Fibroblast of lung (primary cell): ENCODE results near the gene TTC19. TPM values are rescaled to one million over a fixed set of nuclear protein-coding genes. Genes with fewer than 3 reads are reported as not detected.
A peak's percentile ranks its signal among the peaks of the same experiment; 100 is the strongest.

Experiments
- DNase-seq, 2 donors: peaks; one replicate each; pipeline versions ENCODE4 v3.0.0 to v3.0.0-alpha.2; 2010; ENCODE audit warnings: low read depth in 2 of 2
- H2AFZ ChIP-seq: 2 replicates; pipeline ENCODE4 v1.5.1; 2012; ENCODE audit warnings: low read length, control low read depth, inconsistent platforms
- H3K27ac ChIP-seq: 2 replicates; pipeline ENCODE4 v1.5.1; 2011; ENCODE audit warnings: low read length, control low read depth; ENCODE audit not compliant: insufficient read depth
- H3K27me3 ChIP-seq: 2 replicates; pipeline ENCODE4 v1.5.1; 2011; ENCODE audit warnings: mild to moderate bottlenecking, low read length; ENCODE audit not compliant: control insufficient read depth, insufficient read depth
- H3K36me3 ChIP-seq: 2 replicates; pipeline ENCODE4 v1.5.1; 2011; ENCODE audit warnings: low read length; ENCODE audit not compliant: control insufficient read depth, insufficient read depth
- H3K4me1 ChIP-seq: 2 replicates; pipeline ENCODE4 v1.5.1; 2011; ENCODE audit warnings: low read length; ENCODE audit not compliant: control insufficient read depth, insufficient read depth; ENCODE audit errors: extremely low read depth
- H3K4me2 ChIP-seq: 2 replicates; pipeline ENCODE4 v1.5.1; 2011; ENCODE audit warnings: low read length, control low read depth; ENCODE audit not compliant: insufficient read depth; ENCODE audit errors: extremely low read depth
- H3K4me3 ChIP-seq, 4 experiments: fragments of 200-600 bp in 1 of 4; sonication (generic) in 1 of 4; replicated peaks in 1 of 4; 2 replicates each; pipeline ENCODE4 v1.5.1; 2011 to 2016; ENCODE audit warnings: low read length in 4 of 4, low read depth in 3 of 4, mild to moderate bottlenecking in 3 of 4, control low read depth in 2 of 4, inconsistent platforms in 1 of 4, mixed read lengths in 1 of 4; ENCODE audit not compliant: insufficient read depth in 1 of 4; ENCODE audit errors: control extremely low read depth in 1 of 4
- H3K79me2 ChIP-seq: 2 replicates; pipeline ENCODE4 v1.5.1; 2012; ENCODE audit warnings: mild to moderate bottlenecking, low read length, inconsistent platforms; ENCODE audit not compliant: control insufficient read depth, insufficient read depth
- H3K9ac ChIP-seq: 2 replicates; pipeline ENCODE4 v1.5.1; 2011; ENCODE audit warnings: mild to moderate bottlenecking, low read length, control low read depth; ENCODE audit not compliant: insufficient read depth
- H3K9me3 ChIP-seq: 2 replicates; pipeline ENCODE4 v1.5.1; 2012; ENCODE audit warnings: low read depth, low read length; ENCODE audit not compliant: control insufficient read depth, insufficient read depth
- H4K20me1 ChIP-seq: 2 replicates; pipeline ENCODE4 v1.5.1; 2011; ENCODE audit warnings: low read length; ENCODE audit not compliant: control insufficient read depth, insufficient read depth; ENCODE audit errors: extremely low read depth
- EZH2 ChIP-seq: IDR thresholded peaks from 2 replicates; pipeline ENCODE4 v1.5.1; 2012; ENCODE audit warnings: low read length, control low read depth, mild to moderate bottlenecking; ENCODE audit errors: missing control alignments
- polyA plus RNA-seq, 2 donors: library from polyadenylated mRNA; depleted of rRNA in 1 of 2; stranded (reverse) in 1 of 2; unstranded in 1 of 2; fragments of >200 nt; gene quantifications; 2 replicates each; pipeline ENCODE4 v1.2.1, GENCODE V29; 2011 to 2012; ENCODE audit warnings: missing spikeins in 1 of 2
- total RNA-seq: library from RNA; depleted of rRNA; stranded (reverse); fragments of >200 nt; gene quantifications from 2 replicates; pipeline ENCODE4 v1.2.1, GENCODE V29; 2014
- TF ChIP-seq, protein P1 (sequence below), 2 donors: IDR thresholded peaks in 1 of 2; conservative IDR thresholded peaks in 1 of 2; 1 replicate in 1 of 2; 2 replicates in 1 of 2; pipeline ENCODE4 v1.5.1; 2011 to 2012; ENCODE audit warnings: low read length in 2 of 2, control low read depth in 1 of 2, inconsistent platforms in 1 of 2, low read depth in 1 of 2, mild to moderate bottlenecking in 1 of 2

The TTC19 gene
- total and polyA plus RNA-seq, 2 donors (not counting 1 experiment from before 2014, with no cell fraction given) = 4.2 to 23.0 TPM

DNA sequence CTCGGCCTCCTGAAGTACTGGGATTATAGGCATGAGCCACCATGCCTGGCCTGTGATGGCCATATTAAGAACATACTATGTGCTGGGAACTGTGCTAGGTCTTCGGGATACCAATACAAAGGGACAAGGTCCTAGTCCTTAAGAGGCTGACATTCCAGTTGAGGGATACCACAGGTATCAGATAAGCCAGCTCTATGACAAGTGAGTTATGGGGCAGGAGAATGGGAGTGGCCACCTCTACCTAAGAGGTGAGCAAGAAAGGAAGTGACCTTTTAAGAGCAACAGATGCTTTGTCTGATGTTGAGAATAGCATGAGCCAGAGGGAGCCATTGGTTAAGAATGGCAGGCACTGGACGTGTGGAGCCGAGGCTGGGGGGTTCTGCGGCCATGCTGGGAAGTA, 27.7 kb upstream of the TTC19 start:
- no peak for DNase-seq
- Histone ChIP-seq H3K9me3 (no peaks in the 10 kb centered on the region), H3K27ac (no peak overlapping the region), H3K36me3 (no peaks in the 10 kb centered on the region), H4K20me1 (no peaks in the 10 kb centered on the region), H3K4me3 (no peak overlapping the region), H3K4me2 (no peak overlapping the region), H3K4me1 (peaks cover 1% of the 10 kb centered on the region), H3K27me3 (no peaks in the 10 kb centered on the region), H3K79me2 (no peaks in the 10 kb centered on the region), H2AFZ (no peak overlapping the region), H3K9ac (no peak overlapping the region)
- no peak for TF ChIP-seq EZH2
- TF ChIP-seq, protein P1, sequence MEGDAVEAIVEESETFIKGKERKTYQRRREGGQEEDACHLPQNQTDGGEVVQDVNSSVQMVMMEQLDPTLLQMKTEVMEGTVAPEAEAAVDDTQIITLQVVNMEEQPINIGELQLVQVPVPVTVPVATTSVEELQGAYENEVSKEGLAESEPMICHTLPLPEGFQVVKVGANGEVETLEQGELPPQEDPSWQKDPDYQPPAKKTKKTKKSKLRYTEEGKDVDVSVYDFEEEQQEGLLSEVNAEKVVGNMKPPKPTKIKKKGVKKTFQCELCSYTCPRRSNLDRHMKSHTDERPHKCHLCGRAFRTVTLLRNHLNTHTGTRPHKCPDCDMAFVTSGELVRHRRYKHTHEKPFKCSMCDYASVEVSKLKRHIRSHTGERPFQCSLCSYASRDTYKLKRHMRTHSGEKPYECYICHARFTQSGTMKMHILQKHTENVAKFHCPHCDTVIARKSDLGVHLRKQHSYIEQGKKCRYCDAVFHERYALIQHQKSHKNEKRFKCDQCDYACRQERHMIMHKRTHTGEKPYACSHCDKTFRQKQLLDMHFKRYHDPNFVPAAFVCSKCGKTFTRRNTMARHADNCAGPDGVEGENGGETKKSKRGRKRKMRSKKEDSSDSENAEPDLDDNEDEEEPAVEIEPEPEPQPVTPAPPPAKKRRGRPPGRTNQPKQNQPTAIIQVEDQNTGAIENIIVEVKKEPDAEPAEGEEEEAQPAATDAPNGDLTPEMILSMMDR (conservative IDR thresholded peaks at IDR 0.05 in 1 of 2, IDR thresholded peaks at IDR 0.05 in 1 of 2; ENCODE audit: low read depth in 1 of 2, low read length in 2 of 2) = no peak

GRCh38 chr17:15972497-15972951, 27.1 kb upstream of the TTC19 start:
- no peak overlapping the region for H3K9ac ChIP-seq
- TF ChIP-seq, protein P1 (conservative IDR thresholded peaks at IDR 0.05 in 1 of 2, IDR thresholded peaks at IDR 0.05 in 1 of 2; ENCODE audit: low read depth in 1 of 2, low read length in 2 of 2) = no peak
- no peak for TF ChIP-seq EZH2
- no peaks in the 10 kb centered on the region for H3K27me3 ChIP-seq
- H3K79me2 ChIP-seq = no peaks in the 10 kb centered on the region
- H4K20me1 ChIP-seq = no peaks in the 10 kb centered on the region
- no peak for DNase-seq
- H3K27ac ChIP-seq = no peak overlapping the region
- no peaks in the 10 kb centered on the region for H3K4me1 ChIP-seq
- H2AFZ ChIP-seq = no peak overlapping the region
- no peak overlapping the region for H3K4me2 ChIP-seq
- no peaks in the 10 kb centered on the region for H3K9me3 ChIP-seq
- no peak overlapping the region for H3K4me3 ChIP-seq
- no peaks in the 10 kb centered on the region for H3K36me3 ChIP-seq

GRCh38 chr17:15973016-15973415, 26.6 kb upstream of the TTC19 start:
- peak in 1 of 2 donors; percentile 40 for DNase-seq

More at GRCh38 chr17:15973016-15973415, 26.6 kb upstream of the TTC19 start:
- Histone ChIP-seq H3K79me2 (no peaks in the 10 kb centered on the region), H4K20me1 (no peaks in the 10 kb centered on the region), H3K4me1 (no peaks in the 10 kb centered on the region), H3K36me3 (peaks cover 2% of the 10 kb centered on the region), H3K27ac (no peak overlapping the region), H3K9me3 (no peaks in the 10 kb centered on the region), H2AFZ (no peak overlapping the region), H3K4me3 (no peak overlapping the region), H3K9ac (no peak overlapping the region), H3K4me2 (no peak overlapping the region), H3K27me3 (no peaks in the 10 kb centered on the region)
- TF ChIP-seq, protein P1 (conservative IDR thresholded peaks at IDR 0.05 in 1 of 2, IDR thresholded peaks at IDR 0.05 in 1 of 2; ENCODE audit: low read depth in 1 of 2, low read length in 2 of 2) = no peak
- no peak for TF ChIP-seq EZH2
